ENCODE data around the gene FBXO30.

Gene FBXO30

DNA sequence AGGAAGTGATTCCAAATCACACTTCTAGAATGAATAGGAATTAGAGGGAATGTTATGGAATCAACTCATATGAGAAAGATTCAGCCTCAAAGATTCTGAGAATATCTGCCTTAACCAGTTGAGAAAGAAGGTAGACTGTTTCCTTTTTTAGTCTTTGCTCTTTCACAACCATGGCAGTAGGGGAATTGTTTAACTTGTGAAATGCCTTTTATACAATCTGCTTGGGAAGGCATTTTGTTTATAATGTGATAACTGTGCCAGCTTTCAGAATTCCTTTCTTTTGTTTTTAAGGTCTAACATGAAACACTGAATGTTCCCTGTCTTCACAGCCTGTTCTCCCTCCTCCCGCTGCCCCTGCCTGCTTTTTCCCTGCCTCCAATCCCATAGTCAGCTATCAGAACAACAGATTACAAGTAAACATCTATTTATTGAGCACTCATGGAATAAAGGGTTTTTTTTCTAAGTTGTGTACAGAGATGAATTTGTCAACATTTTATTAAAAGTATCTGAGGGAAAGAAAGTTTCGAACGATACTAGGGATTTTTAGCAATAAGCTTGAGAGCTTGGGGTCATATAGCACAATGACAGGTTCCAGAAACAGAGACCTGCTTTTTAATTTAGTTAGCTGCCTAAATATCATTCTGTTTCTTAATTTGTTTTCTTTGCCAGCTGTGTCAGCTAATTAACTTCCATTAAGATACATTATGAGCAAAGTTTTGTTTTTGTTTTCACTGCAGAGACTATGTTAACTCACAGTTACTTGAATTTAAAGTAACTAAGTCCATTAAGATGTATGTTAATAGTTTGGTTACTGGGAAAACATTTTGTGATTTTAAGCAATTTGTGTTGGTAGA is 28.3 kb upstream of the FBXO30 start:
- H2AFZ ChIP-seq (ENCODE audit: low read length): no peak overlapping the region
- no peaks in the 10 kb centered on the region for H3K27me3 ChIP-seq (ENCODE audit: control insufficient read depth in 3 of 3, insufficient read depth in 3 of 3, low read depth in 1 of 3, low read length in 3 of 3)
- no peak overlapping the region for H2BK120ac ChIP-seq (ENCODE audit: low read depth, low read length)
- no peak overlapping the region for H2BK12ac ChIP-seq (ENCODE audit: low read length)
- no peak overlapping the region for H4K8ac ChIP-seq (ENCODE audit: low read depth, low read length)
- no peak overlapping the region for H3K4ac ChIP-seq (ENCODE audit: low read length)
- no peak overlapping the region for H2BK15ac ChIP-seq (ENCODE audit: low read length)
- no peak overlapping the region for H3K4me2 ChIP-seq (ENCODE audit: insufficient read depth, low read length, poor library complexity, severe bottlenecking)
- no peak overlapping the region for H2AK5ac ChIP-seq (ENCODE audit: low read depth, low read length)
- no peaks in the 10 kb centered on the region for H3K36me3 ChIP-seq (replicated peaks in 1 of 2; ENCODE audit: control insufficient read depth in 2 of 2, insufficient read depth in 2 of 2, low read length in 2 of 2)
- no peak for DNase-seq (ENCODE audit: low spot score)
- no peak overlapping the region for H2BK5ac ChIP-seq (ENCODE audit: low read length)
- H3K4me3 ChIP-seq (ENCODE audit: low read length in 2 of 2): no peak overlapping the region
- WGBS, 2 donors (ENCODE audit: extremely low coverage in 2 of 2, insufficient read length in 2 of 2, insufficient replicate concordance in 1 of 2): no CpG with 5 or more reads among the region's 3 CpGs
- H3K27ac ChIP-seq (replicated peaks; ENCODE audit: low read length): no peak overlapping the region
- H3K9me3 ChIP-seq (replicated peaks in 1 of 2; ENCODE audit: control insufficient read depth in 2 of 2, insufficient read depth in 1 of 2, low read depth in 1 of 2, low read length in 2 of 2): no peaks in the 10 kb centered on the region
- H3K23ac ChIP-seq (ENCODE audit: low read depth, low read length, poor library complexity): no peak overlapping the region
- no peak overlapping the region for H3K14ac ChIP-seq (ENCODE audit: low read length)
- no peak overlapping the region for H3K9ac ChIP-seq (ENCODE audit: low read depth, low read length, poor library complexity)
- H3K4me1 ChIP-seq (ENCODE audit: control insufficient read depth in 2 of 2, insufficient read depth in 1 of 2, low read depth in 1 of 2, low read length in 2 of 2): peaks cover 0 to 2% of the 10 kb centered on the region in 2 donors
- H3K18ac ChIP-seq (ENCODE audit: low read length): no peak overlapping the region
- no peaks in the 10 kb centered on the region for H3K79me1 ChIP-seq (ENCODE audit: low read depth, low read length)
- H4K91ac ChIP-seq (ENCODE audit: low read depth, low read length, poor library complexity): no peak overlapping the region

DNA sequence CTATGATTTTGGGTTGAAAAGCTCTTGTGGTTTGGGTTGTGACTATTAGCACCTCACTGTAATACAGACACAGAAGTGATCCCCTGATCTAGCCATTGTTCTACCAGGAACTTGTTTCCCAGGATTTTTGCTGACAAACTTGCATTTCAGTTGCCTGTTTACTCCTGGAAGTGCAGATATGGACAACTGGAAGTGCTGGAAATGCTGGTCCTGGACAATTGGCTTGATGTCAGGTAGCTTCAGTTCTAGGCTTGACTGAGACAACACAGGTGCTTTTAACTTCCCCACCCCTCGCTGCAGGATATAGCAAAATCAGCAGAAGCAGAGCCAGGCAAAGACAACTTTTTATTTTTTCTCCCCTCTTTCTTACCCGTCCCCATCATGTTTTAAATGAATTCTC is 27.1 kb upstream of the FBXO30 start:
- H3K36me3 ChIP-seq (replicated peaks in 1 of 2; ENCODE audit: control insufficient read depth in 2 of 2, insufficient read depth in 2 of 2, low read length in 2 of 2): no peaks in the 10 kb centered on the region

DNA sequence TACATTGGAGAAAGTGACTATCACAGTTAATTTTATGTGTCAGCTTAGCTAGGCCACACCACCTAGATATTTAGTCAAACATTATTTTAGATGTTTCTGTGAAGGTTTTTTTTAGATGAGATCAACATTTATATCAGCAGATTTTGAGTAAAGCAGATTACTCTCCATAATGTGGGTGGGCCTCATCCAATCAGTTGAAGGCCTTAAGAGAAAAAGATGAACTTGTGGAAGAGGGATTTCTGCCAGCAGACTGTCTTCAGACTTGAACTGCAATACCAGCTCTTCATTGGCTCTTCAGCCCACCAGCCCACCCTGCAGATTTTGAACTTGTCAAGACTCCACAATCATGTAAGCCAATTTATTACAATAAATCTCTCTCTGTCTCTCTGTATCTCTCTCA is 25.1 kb upstream of the FBXO30 start:
- Histone ChIP-seq H2BK15ac (ENCODE audit: low read length) (no peak overlapping the region), H2BK5ac (ENCODE audit: low read length) (no peak overlapping the region), H3K4me3 (ENCODE audit: low read length in 2 of 2) (no peak overlapping the region), H3K4me1 (ENCODE audit: control insufficient read depth in 2 of 2, insufficient read depth in 1 of 2, low read depth in 1 of 2, low read length in 2 of 2) (peaks cover 0 to 4% of the 10 kb centered on the region in 2 donors), H2BK12ac (ENCODE audit: low read length) (no peak overlapping the region), H2AK5ac (ENCODE audit: low read depth, low read length) (no peak overlapping the region), H3K36me3 (replicated peaks in 1 of 2; ENCODE audit: control insufficient read depth in 2 of 2, insufficient read depth in 2 of 2, low read length in 2 of 2) (no peaks in the 10 kb centered on the region), H3K23ac (ENCODE audit: low read depth, low read length, poor library complexity) (no peak overlapping the region), H3K79me1 (ENCODE audit: low read depth, low read length) (no peaks in the 10 kb centered on the region), H3K9ac (ENCODE audit: low read depth, low read length, poor library complexity) (no peak overlapping the region), H3K27me3 (ENCODE audit: control insufficient read depth in 3 of 3, insufficient read depth in 3 of 3, low read depth in 1 of 3, low read length in 3 of 3) (no peaks in the 10 kb centered on the region), H4K91ac (ENCODE audit: low read depth, low read length, poor library complexity) (no peak overlapping the region), H2BK120ac (ENCODE audit: low read depth, low read length) (no peak overlapping the region), H4K8ac (ENCODE audit: low read depth, low read length) (no peak overlapping the region), H3K27ac (replicated peaks; ENCODE audit: low read length) (no peak overlapping the region), H2AFZ (ENCODE audit: low read length) (no peak overlapping the region), H3K4me2 (ENCODE audit: insufficient read depth, low read length, poor library complexity, severe bottlenecking) (no peak overlapping the region), H3K18ac (ENCODE audit: low read length) (no peak overlapping the region), H3K14ac (ENCODE audit: low read length) (no peak overlapping the region), H3K9me3 (replicated peaks in 1 of 2; ENCODE audit: control insufficient read depth in 2 of 2, insufficient read depth in 1 of 2, low read depth in 1 of 2, low read length in 2 of 2) (no peaks in the 10 kb centered on the region), H3K4ac (ENCODE audit: low read length) (no peak overlapping the region)
- DNase-seq (ENCODE audit: low spot score): no peak

More for the DNA sequence above, 27.1 kb upstream of the FBXO30 start:
- Histone ChIP-seq H4K8ac (ENCODE audit: low read depth, low read length) (no peak overlapping the region), H3K4me3 (ENCODE audit: low read length in 2 of 2) (no peak overlapping the region), H3K14ac (ENCODE audit: low read length) (no peak overlapping the region), H3K18ac (ENCODE audit: low read length) (no peak overlapping the region), H2BK15ac (ENCODE audit: low read length) (no peak overlapping the region), H2AFZ (ENCODE audit: low read length) (no peak overlapping the region), H2BK5ac (ENCODE audit: low read length) (no peak overlapping the region), H2BK12ac (ENCODE audit: low read length) (no peak overlapping the region), H3K4ac (ENCODE audit: low read length) (no peak overlapping the region), H2BK120ac (ENCODE audit: low read depth, low read length) (no peak overlapping the region), H3K4me2 (ENCODE audit: insufficient read depth, low read length, poor library complexity, severe bottlenecking) (no peak overlapping the region), H3K27ac (replicated peaks; ENCODE audit: low read length) (no peak overlapping the region), H3K9ac (ENCODE audit: low read depth, low read length, poor library complexity) (no peak overlapping the region), H2AK5ac (ENCODE audit: low read depth, low read length) (no peak overlapping the region), H3K27me3 (ENCODE audit: control insufficient read depth in 3 of 3, insufficient read depth in 3 of 3, low read depth in 1 of 3, low read length in 3 of 3) (no peaks in the 10 kb centered on the region), H3K9me3 (replicated peaks in 1 of 2; ENCODE audit: control insufficient read depth in 2 of 2, insufficient read depth in 1 of 2, low read depth in 1 of 2, low read length in 2 of 2) (no peaks in the 10 kb centered on the region), H3K4me1 (ENCODE audit: control insufficient read depth in 2 of 2, insufficient read depth in 1 of 2, low read depth in 1 of 2, low read length in 2 of 2) (peaks cover 0 to 2% of the 10 kb centered on the region in 2 donors), H3K79me1 (ENCODE audit: low read depth, low read length) (no peaks in the 10 kb centered on the region), H4K91ac (ENCODE audit: low read depth, low read length, poor library complexity) (no peak overlapping the region), H3K23ac (ENCODE audit: low read depth, low read length, poor library complexity) (no peak overlapping the region)
- WGBS, 2 donors (ENCODE audit: extremely low coverage in 2 of 2, insufficient read length in 2 of 2, insufficient replicate concordance in 1 of 2): no CpG with 5 or more reads among the region's 2 CpGs
- DNase-seq (ENCODE audit: low spot score): no peak

DNA sequence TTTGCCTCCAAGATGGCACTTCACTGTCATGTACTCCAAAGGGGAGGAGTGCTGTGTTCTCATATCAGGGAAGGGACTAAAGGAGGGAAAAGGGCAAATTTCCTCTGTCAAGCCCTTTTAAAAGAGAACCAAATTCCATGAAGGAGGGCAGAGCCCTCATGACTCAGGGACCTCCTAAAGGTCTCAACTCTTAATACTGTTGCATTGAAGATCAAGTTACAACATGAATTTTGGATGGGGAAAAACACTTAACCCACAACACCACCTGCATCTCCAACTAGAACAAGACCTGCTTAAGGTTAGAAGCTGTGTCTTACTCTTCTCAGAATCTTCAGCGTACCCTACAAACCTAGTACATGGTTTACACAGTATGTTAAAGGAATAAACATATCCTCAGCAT is 23.7 kb upstream of the FBXO30 start:
- Histone ChIP-seq H3K4me3 (ENCODE audit: low read length in 2 of 2) (no peak overlapping the region), H3K14ac (ENCODE audit: low read length) (no peak overlapping the region), H3K4me1 (ENCODE audit: control insufficient read depth in 2 of 2, insufficient read depth in 1 of 2, low read depth in 1 of 2, low read length in 2 of 2) (peaks cover 0 to 4% of the 10 kb centered on the region in 2 donors), H3K27ac (replicated peaks; ENCODE audit: low read length) (no peak overlapping the region), H3K4ac (ENCODE audit: low read length) (no peak overlapping the region), H2BK5ac (ENCODE audit: low read length) (no peak overlapping the region), H3K4me2 (ENCODE audit: insufficient read depth, low read length, poor library complexity, severe bottlenecking) (no peak overlapping the region), H2BK120ac (ENCODE audit: low read depth, low read length) (no peak overlapping the region), H3K18ac (ENCODE audit: low read length) (no peak overlapping the region), H4K8ac (ENCODE audit: low read depth, low read length) (no peak overlapping the region), H3K9ac (ENCODE audit: low read depth, low read length, poor library complexity) (no peak overlapping the region), H2BK12ac (ENCODE audit: low read length) (no peak overlapping the region), H3K36me3 (replicated peaks in 1 of 2; ENCODE audit: control insufficient read depth in 2 of 2, insufficient read depth in 2 of 2, low read length in 2 of 2) (no peaks in the 10 kb centered on the region), H3K79me1 (ENCODE audit: low read depth, low read length) (no peaks in the 10 kb centered on the region), H3K9me3 (replicated peaks in 1 of 2; ENCODE audit: control insufficient read depth in 2 of 2, insufficient read depth in 1 of 2, low read depth in 1 of 2, low read length in 2 of 2) (no peaks in the 10 kb centered on the region), H4K91ac (ENCODE audit: low read depth, low read length, poor library complexity) (no peak overlapping the region), H2BK15ac (ENCODE audit: low read length) (no peak overlapping the region), H2AFZ (ENCODE audit: low read length) (no peak overlapping the region), H2AK5ac (ENCODE audit: low read depth, low read length) (no peak overlapping the region), H3K27me3 (ENCODE audit: control insufficient read depth in 3 of 3, insufficient read depth in 3 of 3, low read depth in 1 of 3, low read length in 3 of 3) (no peaks in the 10 kb centered on the region), H3K23ac (ENCODE audit: low read depth, low read length, poor library complexity) (no peak overlapping the region)
- WGBS, 2 donors (ENCODE audit: extremely low coverage in 2 of 2, insufficient read length in 2 of 2, insufficient replicate concordance in 1 of 2): no CpG with 5 or more reads among the region's 1 CpG
- no peak for DNase-seq (ENCODE audit: low spot score)

All from neuronal stem cell (in vitro differentiated cells).